GM23338 (cell line): ENCODE results near the gene AMOTL1. TPM values are rescaled to one million over a fixed set of nuclear protein-coding genes. Genes with fewer than 3 reads are reported as not detected.

Source experiments
- ATAC-seq: fragments of 200-7000 bp; cut with Tn5 transposase; 3 replicates; pipeline ENCODE4 v1.9.1; 2020
- DNase-seq: peaks from one replicate; pipeline ENCODE4 v3.0.0-alpha.2; 2015; ENCODE audit warnings: low spot score
- H2AFZ ChIP-seq: fragments of 200-600 bp; sonication (generic); 2 replicates; pipeline ENCODE4 v1.8.0; 2016; ENCODE audit warnings: antibody characterized with exemption, mild to moderate bottlenecking, moderate library complexity
- H3F3A ChIP-seq: fragments of 200-600 bp; sonication (generic); replicated peaks from 2 replicates; pipeline ENCODE4 v1.8.0; 2017; ENCODE audit warnings: antibody characterized with exemption, mixed run types, low read depth
- H3K27ac ChIP-seq: fragments of 200-600 bp; sonication (generic); 2 replicates; pipeline ENCODE4 v1.6.1; 2016; ENCODE audit warnings: low read depth
- H3K27me3 ChIP-seq: fragments of 200-600 bp; sonication (generic); 2 replicates; pipeline ENCODE4 v1.8.0; 2016; ENCODE audit warnings: mild to moderate bottlenecking, mixed run types, moderate library complexity; ENCODE audit not compliant: insufficient read depth
- H3K36me3 ChIP-seq: fragments of 200-600 bp; sonication (generic); 2 replicates; pipeline ENCODE4 v1.8.0; 2016; ENCODE audit warnings: mild to moderate bottlenecking; ENCODE audit not compliant: insufficient read depth
- H3K4me1 ChIP-seq: fragments of 200-600 bp; sonication (generic); 2 replicates; pipeline ENCODE4 v1.8.0; 2016; ENCODE audit warnings: mild to moderate bottlenecking, moderate library complexity; ENCODE audit not compliant: insufficient read depth
- H3K4me2 ChIP-seq: fragments of 200-600 bp; sonication (generic); 2 replicates; pipeline ENCODE4 v1.7.1; 2017; ENCODE audit warnings: mixed run types
- H3K4me3 ChIP-seq: fragments of 200-600 bp; sonication (generic); 2 replicates; pipeline ENCODE4 v1.6.1; 2016; ENCODE audit warnings: mixed run types
- H3K79me2 ChIP-seq: fragments of 200-600 bp; sonication (generic); replicated peaks from 2 replicates; pipeline ENCODE4 v1.8.0; 2017; ENCODE audit warnings: mild to moderate bottlenecking; ENCODE audit not compliant: insufficient read depth
- H3K9me2 ChIP-seq: fragments of 200-600 bp; sonication (generic); 2 replicates; pipeline ENCODE4 v1.8.0; 2017; ENCODE audit not compliant: insufficient read depth
- H4K20me1 ChIP-seq: fragments of 200-600 bp; sonication (generic); replicated peaks from 2 replicates; pipeline ENCODE4 v1.8.0; 2017; ENCODE audit warnings: mild to moderate bottlenecking; ENCODE audit not compliant: insufficient read depth
- H3K27ac Mint-ChIP-seq: 2 replicates; pipeline ENCODE4 v1.8.0; 2020; ENCODE audit warnings: inconsistent platforms, mild to moderate bottlenecking, moderate library complexity, mixed read lengths
- H3K27me3 Mint-ChIP-seq: 3 replicates; pipeline ENCODE4 v1.8.0; 2022; ENCODE audit warnings: low read depth, mild to moderate bottlenecking, moderate library complexity, mixed read lengths, inconsistent platforms; ENCODE audit not compliant: insufficient read depth, poor library complexity
- H3K36me3 Mint-ChIP-seq: 3 replicates; pipeline ENCODE4 v1.8.0; 2021; ENCODE audit warnings: low read depth, mild to moderate bottlenecking, inconsistent platforms, moderate library complexity, mixed read lengths
- H3K4me1 Mint-ChIP-seq: 3 replicates; pipeline ENCODE4 v1.8.0; 2020; ENCODE audit warnings: mild to moderate bottlenecking, inconsistent platforms, mixed read lengths
- H3K4me3 Mint-ChIP-seq: 3 replicates; pipeline ENCODE4 v1.8.0; 2021; ENCODE audit warnings: moderate library complexity, mild to moderate bottlenecking, inconsistent platforms, mixed read lengths
- H3K9me3 Mint-ChIP-seq: 3 replicates; pipeline ENCODE4 v1.8.0; 2020; ENCODE audit warnings: moderate library complexity, mild to moderate bottlenecking, inconsistent platforms, mixed read lengths
- CREB1 ChIP-seq: fragments of 250-450 bp; sonication (Bioruptor Pico); IDR thresholded peaks from 2 replicates; pipeline ENCODE4 v1.5.0; 2020; ENCODE audit warnings: low read depth, mild to moderate bottlenecking, moderate library complexity
- EZH2 ChIP-seq: fragments of 200-600 bp; sonication (generic); IDR thresholded peaks from one replicate; pipeline ENCODE4 v1.8.0; 2017; ENCODE audit warnings: antibody characterized with exemption, mild to moderate bottlenecking, low read depth; ENCODE audit not compliant: unreplicated experiment
- EZH2phosphoT487 ChIP-seq: fragments of 200-600 bp; sonication (generic); IDR thresholded peaks from one replicate; pipeline ENCODE4 v1.8.1; 2018; ENCODE audit warnings: antibody characterized with exemption; ENCODE audit not compliant: unreplicated experiment
- JUNB ChIP-seq: IDR thresholded peaks from one replicate; pipeline ENCODE4 v1.6.1; 2016; ENCODE audit warnings: antibody characterized with exemption; ENCODE audit not compliant: unreplicated experiment
- NANOG ChIP-seq: IDR thresholded peaks from 2 replicates; pipeline ENCODE4 v1.6.1; 2016; ENCODE audit warnings: antibody characterized with exemption, borderline replicate concordance
- POLR2AphosphoS5 ChIP-seq: IDR thresholded peaks from 2 replicates; pipeline ENCODE4 v1.6.1; 2016; ENCODE audit warnings: antibody characterized with exemption, low read depth
- STAT1 ChIP-seq: IDR thresholded peaks from one replicate; pipeline ENCODE4 v1.6.1; 2016; ENCODE audit warnings: antibody characterized with exemption; ENCODE audit not compliant: unreplicated experiment
- ZNF114 ChIP-seq: fragments of 250-450 bp; sonication (Bioruptor Pico); IDR thresholded peaks from 2 replicates; pipeline ENCODE4 v1.5.0; 2020; ENCODE audit warnings: mild to moderate bottlenecking, moderate library complexity
- ZNF331 ChIP-seq: fragments of 250-450 bp; sonication (Bioruptor Pico); IDR thresholded peaks from 2 replicates; pipeline ENCODE4 v1.5.0; 2020; ENCODE audit warnings: low read depth, mild to moderate bottlenecking, moderate library complexity
- polyA plus RNA-seq: library from polyadenylated mRNA; unstranded; fragments of >200 nt; fragmentation: Nextera tagmentation; extraction: Ambion mirVana; gene quantifications from 2 replicates; pipeline ENCODE4 v1.2.1, GENCODE V29; 2016
- total RNA-seq: library from RNA; depleted of rRNA; stranded (reverse); fragments of >200 nt; shearing (Covaris generic); gene quantifications from 2 replicates; pipeline ENCODE4 v1.2.3, GENCODE V29; 2014
- TF ChIP-seq, protein P1 (sequence below): IDR thresholded peaks from one replicate; pipeline ENCODE4 v1.6.1; 2018; ENCODE audit warnings: antibody characterized with exemption; ENCODE audit not compliant: unreplicated experiment
- TF ChIP-seq, protein P2 (sequence below), 2 experiments: fragments of 200-600 bp in 1 of 2; sonication (generic) in 1 of 2; conservative IDR thresholded peaks; 2 replicates each; pipeline versions ENCODE4 v1.5.1 to v1.6.1; 2016 to 2017; ENCODE audit warnings: antibody characterized with exemption in 2 of 2, low read depth in 2 of 2, mild to moderate bottlenecking in 2 of 2, moderate library complexity in 1 of 2
- TF ChIP-seq, protein P3 (sequence below): fragments of 250-450 bp; sonication (Bioruptor Pico); IDR thresholded peaks from 2 replicates; pipeline ENCODE4 v1.5.0; 2020; ENCODE audit warnings: mild to moderate bottlenecking, moderate library complexity
- TF ChIP-seq, protein P4 (sequence below): IDR thresholded peaks from 2 replicates; pipeline ENCODE4 v1.6.1; 2016; ENCODE audit warnings: antibody characterized with exemption

The AMOTL1 gene
- total and polyA plus RNA-seq, 2 experiments from 2014 or later: 4.3 to 18.7 TPM

DNA sequence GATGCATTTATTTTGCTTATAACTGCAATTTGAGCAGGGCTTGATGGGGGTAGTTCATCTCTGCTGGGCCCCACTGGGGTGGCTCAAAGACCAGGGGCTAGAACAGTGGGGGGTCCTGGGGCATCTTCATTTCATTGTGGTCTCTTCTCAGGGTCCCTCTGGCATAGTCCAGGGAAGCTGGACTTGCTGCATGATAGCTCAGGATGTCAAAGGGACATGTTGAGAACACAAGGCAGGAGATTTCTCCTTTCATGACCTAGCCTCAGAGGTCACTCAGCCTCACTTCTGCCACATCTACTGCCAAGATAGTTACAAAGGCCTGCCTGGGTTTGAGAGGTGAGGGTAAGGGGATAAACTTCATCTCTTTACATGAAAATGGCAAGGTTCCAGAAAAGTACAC lies 115.7 kb downstream of the AMOTL1 start:
- peaks cover 6% of the 10 kb centered on the region for H3K27me3 Mint-ChIP-seq
- no peaks in the 10 kb centered on the region for H3K4me1 ChIP-seq
- H3K9me2 ChIP-seq: no peaks in the 10 kb centered on the region
- no peak overlapping the region for H3K4me3 ChIP-seq
- H3K9me3 Mint-ChIP-seq: peaks cover 16% of the 10 kb centered on the region
- TF ChIP-seq NANOG (no peak), STAT1 (no peak), CREB1 (CRISPR knock-in tag) (no peak), ZNF114 (CRISPR knock-in tag) (no peak), JUNB (no peak), ZNF331 (CRISPR knock-in tag) (no peak), EZH2phosphoT487 (no peak), POLR2AphosphoS5 (no peak), EZH2 (no peak)
- TF ChIP-seq, protein P1, sequence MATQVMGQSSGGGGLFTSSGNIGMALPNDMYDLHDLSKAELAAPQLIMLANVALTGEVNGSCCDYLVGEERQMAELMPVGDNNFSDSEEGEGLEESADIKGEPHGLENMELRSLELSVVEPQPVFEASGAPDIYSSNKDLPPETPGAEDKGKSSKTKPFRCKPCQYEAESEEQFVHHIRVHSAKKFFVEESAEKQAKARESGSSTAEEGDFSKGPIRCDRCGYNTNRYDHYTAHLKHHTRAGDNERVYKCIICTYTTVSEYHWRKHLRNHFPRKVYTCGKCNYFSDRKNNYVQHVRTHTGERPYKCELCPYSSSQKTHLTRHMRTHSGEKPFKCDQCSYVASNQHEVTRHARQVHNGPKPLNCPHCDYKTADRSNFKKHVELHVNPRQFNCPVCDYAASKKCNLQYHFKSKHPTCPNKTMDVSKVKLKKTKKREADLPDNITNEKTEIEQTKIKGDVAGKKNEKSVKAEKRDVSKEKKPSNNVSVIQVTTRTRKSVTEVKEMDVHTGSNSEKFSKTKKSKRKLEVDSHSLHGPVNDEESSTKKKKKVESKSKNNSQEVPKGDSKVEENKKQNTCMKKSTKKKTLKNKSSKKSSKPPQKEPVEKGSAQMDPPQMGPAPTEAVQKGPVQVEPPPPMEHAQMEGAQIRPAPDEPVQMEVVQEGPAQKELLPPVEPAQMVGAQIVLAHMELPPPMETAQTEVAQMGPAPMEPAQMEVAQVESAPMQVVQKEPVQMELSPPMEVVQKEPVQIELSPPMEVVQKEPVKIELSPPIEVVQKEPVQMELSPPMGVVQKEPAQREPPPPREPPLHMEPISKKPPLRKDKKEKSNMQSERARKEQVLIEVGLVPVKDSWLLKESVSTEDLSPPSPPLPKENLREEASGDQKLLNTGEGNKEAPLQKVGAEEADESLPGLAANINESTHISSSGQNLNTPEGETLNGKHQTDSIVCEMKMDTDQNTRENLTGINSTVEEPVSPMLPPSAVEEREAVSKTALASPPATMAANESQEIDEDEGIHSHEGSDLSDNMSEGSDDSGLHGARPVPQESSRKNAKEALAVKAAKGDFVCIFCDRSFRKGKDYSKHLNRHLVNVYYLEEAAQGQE: no peak
- TF ChIP-seq, protein P2, sequence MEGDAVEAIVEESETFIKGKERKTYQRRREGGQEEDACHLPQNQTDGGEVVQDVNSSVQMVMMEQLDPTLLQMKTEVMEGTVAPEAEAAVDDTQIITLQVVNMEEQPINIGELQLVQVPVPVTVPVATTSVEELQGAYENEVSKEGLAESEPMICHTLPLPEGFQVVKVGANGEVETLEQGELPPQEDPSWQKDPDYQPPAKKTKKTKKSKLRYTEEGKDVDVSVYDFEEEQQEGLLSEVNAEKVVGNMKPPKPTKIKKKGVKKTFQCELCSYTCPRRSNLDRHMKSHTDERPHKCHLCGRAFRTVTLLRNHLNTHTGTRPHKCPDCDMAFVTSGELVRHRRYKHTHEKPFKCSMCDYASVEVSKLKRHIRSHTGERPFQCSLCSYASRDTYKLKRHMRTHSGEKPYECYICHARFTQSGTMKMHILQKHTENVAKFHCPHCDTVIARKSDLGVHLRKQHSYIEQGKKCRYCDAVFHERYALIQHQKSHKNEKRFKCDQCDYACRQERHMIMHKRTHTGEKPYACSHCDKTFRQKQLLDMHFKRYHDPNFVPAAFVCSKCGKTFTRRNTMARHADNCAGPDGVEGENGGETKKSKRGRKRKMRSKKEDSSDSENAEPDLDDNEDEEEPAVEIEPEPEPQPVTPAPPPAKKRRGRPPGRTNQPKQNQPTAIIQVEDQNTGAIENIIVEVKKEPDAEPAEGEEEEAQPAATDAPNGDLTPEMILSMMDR (conservative IDR thresholded peaks at IDR 0.05; ENCODE audit: low read depth in 2 of 2): no peak
- TF ChIP-seq, protein P3, sequence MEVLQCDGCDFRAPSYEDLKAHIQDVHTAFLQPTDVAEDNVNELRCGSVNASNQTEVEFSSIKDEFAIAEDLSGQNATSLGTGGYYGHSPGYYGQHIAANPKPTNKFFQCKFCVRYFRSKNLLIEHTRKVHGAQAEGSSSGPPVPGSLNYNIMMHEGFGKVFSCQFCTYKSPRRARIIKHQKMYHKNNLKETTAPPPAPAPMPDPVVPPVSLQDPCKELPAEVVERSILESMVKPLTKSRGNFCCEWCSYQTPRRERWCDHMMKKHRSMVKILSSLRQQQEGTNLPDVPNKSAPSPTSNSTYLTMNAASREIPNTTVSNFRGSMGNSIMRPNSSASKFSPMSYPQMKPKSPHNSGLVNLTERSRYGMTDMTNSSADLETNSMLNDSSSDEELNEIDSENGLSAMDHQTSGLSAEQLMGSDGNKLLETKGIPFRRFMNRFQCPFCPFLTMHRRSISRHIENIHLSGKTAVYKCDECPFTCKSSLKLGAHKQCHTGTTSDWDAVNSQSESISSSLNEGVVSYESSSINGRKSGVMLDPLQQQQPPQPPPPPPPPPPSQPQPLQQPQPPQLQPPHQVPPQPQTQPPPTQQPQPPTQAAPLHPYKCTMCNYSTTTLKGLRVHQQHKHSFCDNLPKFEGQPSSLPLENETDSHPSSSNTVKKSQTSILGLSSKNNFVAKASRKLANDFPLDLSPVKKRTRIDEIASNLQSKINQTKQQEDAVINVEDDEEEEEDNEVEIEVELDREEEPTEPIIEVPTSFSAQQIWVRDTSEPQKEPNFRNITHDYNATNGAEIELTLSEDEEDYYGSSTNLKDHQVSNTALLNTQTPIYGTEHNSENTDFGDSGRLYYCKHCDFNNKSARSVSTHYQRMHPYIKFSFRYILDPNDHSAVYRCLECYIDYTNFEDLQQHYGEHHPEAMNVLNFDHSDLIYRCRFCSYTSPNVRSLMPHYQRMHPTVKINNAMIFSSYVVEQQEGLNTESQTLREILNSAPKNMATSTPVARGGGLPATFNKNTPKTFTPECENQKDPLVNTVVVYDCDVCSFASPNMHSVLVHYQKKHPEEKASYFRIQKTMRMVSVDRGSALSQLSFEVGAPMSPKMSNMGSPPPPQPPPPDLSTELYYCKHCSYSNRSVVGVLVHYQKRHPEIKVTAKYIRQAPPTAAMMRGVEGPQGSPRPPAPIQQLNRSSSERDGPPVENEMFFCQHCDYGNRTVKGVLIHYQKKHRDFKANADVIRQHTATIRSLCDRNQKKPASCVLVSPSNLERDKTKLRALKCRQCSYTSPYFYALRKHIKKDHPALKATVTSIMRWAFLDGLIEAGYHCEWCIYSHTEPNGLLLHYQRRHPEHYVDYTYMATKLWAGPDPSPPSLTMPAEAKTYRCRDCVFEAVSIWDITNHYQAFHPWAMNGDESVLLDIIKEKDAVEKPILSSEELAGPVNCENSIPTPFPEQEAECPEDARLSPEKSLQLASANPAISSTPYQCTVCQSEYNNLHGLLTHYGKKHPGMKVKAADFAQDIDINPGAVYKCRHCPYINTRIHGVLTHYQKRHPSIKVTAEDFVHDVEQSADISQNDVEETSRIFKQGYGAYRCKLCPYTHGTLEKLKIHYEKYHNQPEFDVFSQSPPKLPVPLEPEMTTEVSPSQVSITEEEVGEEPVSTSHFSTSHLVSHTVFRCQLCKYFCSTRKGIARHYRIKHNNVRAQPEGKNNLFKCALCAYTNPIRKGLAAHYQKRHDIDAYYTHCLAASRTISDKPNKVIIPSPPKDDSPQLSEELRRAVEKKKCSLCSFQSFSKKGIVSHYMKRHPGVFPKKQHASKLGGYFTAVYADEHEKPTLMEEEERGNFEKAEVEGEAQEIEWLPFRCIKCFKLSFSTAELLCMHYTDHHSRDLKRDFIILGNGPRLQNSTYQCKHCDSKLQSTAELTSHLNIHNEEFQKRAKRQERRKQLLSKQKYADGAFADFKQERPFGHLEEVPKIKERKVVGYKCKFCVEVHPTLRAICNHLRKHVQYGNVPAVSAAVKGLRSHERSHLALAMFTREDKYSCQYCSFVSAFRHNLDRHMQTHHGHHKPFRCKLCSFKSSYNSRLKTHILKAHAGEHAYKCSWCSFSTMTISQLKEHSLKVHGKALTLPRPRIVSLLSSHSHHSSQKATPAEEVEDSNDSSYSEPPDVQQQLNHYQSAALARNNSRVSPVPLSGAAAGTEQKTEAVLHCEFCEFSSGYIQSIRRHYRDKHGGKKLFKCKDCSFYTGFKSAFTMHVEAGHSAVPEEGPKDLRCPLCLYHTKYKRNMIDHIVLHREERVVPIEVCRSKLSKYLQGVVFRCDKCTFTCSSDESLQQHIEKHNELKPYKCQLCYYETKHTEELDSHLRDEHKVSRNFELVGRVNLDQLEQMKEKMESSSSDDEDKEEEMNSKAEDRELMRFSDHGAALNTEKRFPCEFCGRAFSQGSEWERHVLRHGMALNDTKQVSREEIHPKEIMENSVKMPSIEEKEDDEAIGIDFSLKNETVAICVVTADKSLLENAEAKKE (CRISPR knock-in tag): no peak
- TF ChIP-seq, protein P4, sequence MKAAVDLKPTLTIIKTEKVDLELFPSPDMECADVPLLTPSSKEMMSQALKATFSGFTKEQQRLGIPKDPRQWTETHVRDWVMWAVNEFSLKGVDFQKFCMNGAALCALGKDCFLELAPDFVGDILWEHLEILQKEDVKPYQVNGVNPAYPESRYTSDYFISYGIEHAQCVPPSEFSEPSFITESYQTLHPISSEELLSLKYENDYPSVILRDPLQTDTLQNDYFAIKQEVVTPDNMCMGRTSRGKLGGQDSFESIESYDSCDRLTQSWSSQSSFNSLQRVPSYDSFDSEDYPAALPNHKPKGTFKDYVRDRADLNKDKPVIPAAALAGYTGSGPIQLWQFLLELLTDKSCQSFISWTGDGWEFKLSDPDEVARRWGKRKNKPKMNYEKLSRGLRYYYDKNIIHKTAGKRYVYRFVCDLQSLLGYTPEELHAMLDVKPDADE: no peak
- H3K27ac Mint-ChIP-seq: no peak overlapping the region
- H3K4me3 Mint-ChIP-seq: no peak overlapping the region
- ATAC-seq: no peak
- H3K36me3 ChIP-seq: no peaks in the 10 kb centered on the region
- no peaks in the 10 kb centered on the region for H3K27me3 ChIP-seq
- no peak for DNase-seq
- peaks cover 3% of the 10 kb centered on the region; the same call in 2 of the 3 replicates for H3K4me1 Mint-ChIP-seq
- H3K27ac ChIP-seq: no peak overlapping the region
- no peaks in the 10 kb centered on the region for H3K79me2 ChIP-seq
- H3F3A ChIP-seq: no peaks in the 10 kb centered on the region
- peaks cover 29% of the 10 kb centered on the region for H3K36me3 Mint-ChIP-seq
- H2AFZ ChIP-seq: no peak overlapping the region
- no peaks in the 10 kb centered on the region for H4K20me1 ChIP-seq
- H3K4me2 ChIP-seq: no peak overlapping the region
